ENCODE results near the gene EHF. TPM values are rescaled to one million over a fixed set of nuclear protein-coding genes. Genes with fewer than 3 reads are reported as not detected.

Gene EHF
- total and polyA plus RNA-seq, 2 of the 13 experiments (the other 11 are each of a cell fraction or from before 2014, with no cell fraction given): 0.04 to 0.46 TPM

DNA sequence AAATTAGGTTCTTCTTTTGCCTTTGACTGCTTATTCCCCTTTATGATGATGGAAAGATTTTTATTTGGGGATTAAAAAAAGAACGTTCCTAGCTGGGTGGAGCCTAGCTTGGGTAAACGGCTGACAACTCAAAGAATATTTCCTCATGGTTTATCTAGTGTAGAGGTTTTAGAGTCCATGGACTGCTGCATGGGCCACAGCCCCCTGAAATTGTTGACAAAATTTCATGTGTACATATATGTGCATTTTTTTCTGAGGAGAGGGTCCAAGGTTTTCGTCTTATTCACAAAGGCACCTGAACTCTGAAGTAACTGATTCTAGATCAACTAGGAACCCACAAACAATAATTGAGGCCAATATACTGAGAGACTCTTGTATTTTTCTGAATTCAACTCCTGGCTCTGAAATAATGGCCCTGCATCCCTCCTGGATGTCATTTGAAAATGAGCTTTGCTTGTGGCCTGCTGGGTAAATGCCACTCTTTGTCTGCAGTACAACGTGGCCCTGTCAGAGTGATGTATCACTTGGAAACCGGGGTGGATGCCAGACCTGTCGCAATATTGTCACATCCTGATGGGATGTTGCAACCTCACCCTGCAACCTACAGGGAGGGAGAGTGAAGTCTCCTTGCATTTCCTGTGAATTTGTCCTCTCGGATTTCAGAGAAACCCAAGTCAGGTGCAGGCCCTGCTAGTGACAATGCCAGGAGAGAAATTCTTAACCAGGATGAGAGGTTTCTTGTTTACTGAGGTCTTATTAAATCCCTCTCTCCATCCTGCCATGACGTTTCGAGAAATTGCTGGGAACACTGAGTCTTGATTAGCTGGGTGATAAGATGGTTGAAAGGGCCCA is 33.8 kb downstream of the EHF start (continued):
- TF ChIP-seq, protein P1, sequence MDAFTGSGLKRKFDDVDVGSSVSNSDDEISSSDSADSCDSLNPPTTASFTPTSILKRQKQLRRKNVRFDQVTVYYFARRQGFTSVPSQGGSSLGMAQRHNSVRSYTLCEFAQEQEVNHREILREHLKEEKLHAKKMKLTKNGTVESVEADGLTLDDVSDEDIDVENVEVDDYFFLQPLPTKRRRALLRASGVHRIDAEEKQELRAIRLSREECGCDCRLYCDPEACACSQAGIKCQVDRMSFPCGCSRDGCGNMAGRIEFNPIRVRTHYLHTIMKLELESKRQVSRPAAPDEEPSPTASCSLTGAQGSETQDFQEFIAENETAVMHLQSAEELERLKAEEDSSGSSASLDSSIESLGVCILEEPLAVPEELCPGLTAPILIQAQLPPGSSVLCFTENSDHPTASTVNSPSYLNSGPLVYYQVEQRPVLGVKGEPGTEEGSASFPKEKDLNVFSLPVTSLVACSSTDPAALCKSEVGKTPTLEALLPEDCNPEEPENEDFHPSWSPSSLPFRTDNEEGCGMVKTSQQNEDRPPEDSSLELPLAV (CRISPR knock-in tag; conservative IDR thresholded peaks at IDR 0.05; ENCODE audit: low read depth): no peak
- TF ChIP-seq PHF21A (CRISPR knock-in tag; IDR thresholded peaks at IDR 0.05): peak; percentile 84
- TF ChIP-seq, protein P2, sequence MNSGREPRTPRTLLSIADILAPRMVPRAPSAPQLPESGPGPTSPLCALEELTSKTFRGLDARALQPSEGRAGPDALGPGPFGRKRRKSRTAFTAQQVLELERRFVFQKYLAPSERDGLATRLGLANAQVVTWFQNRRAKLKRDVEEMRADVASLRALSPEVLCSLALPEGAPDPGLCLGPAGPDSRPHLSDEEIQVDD (CRISPR knock-in tag; IDR thresholded peaks at IDR 0.05; ENCODE audit: borderline replicate concordance): no peak
- TF ChIP-seq, protein P3, sequence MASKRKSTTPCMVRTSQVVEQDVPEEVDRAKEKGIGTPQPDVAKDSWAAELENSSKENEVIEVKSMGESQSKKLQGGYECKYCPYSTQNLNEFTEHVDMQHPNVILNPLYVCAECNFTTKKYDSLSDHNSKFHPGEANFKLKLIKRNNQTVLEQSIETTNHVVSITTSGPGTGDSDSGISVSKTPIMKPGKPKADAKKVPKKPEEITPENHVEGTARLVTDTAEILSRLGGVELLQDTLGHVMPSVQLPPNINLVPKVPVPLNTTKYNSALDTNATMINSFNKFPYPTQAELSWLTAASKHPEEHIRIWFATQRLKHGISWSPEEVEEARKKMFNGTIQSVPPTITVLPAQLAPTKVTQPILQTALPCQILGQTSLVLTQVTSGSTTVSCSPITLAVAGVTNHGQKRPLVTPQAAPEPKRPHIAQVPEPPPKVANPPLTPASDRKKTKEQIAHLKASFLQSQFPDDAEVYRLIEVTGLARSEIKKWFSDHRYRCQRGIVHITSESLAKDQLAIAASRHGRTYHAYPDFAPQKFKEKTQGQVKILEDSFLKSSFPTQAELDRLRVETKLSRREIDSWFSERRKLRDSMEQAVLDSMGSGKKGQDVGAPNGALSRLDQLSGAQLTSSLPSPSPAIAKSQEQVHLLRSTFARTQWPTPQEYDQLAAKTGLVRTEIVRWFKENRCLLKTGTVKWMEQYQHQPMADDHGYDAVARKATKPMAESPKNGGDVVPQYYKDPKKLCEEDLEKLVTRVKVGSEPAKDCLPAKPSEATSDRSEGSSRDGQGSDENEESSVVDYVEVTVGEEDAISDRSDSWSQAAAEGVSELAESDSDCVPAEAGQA (IDR thresholded peaks at IDR 0.05; ENCODE audit: low read depth): 0 out of 2 replicates have a peak, but pooled peaks have one; percentile 62
- TF ChIP-seq, protein P3 (CRISPR knock-in tag; IDR thresholded peaks at IDR 0.05; ENCODE audit: borderline replicate concordance): no peak; the same call in 1 of the 2 replicates
- TF ChIP-seq ZMYM4 (CRISPR knock-in tag; IDR thresholded peaks at IDR 0.05): peak; percentile 91
- TF ChIP-seq, protein P4, sequence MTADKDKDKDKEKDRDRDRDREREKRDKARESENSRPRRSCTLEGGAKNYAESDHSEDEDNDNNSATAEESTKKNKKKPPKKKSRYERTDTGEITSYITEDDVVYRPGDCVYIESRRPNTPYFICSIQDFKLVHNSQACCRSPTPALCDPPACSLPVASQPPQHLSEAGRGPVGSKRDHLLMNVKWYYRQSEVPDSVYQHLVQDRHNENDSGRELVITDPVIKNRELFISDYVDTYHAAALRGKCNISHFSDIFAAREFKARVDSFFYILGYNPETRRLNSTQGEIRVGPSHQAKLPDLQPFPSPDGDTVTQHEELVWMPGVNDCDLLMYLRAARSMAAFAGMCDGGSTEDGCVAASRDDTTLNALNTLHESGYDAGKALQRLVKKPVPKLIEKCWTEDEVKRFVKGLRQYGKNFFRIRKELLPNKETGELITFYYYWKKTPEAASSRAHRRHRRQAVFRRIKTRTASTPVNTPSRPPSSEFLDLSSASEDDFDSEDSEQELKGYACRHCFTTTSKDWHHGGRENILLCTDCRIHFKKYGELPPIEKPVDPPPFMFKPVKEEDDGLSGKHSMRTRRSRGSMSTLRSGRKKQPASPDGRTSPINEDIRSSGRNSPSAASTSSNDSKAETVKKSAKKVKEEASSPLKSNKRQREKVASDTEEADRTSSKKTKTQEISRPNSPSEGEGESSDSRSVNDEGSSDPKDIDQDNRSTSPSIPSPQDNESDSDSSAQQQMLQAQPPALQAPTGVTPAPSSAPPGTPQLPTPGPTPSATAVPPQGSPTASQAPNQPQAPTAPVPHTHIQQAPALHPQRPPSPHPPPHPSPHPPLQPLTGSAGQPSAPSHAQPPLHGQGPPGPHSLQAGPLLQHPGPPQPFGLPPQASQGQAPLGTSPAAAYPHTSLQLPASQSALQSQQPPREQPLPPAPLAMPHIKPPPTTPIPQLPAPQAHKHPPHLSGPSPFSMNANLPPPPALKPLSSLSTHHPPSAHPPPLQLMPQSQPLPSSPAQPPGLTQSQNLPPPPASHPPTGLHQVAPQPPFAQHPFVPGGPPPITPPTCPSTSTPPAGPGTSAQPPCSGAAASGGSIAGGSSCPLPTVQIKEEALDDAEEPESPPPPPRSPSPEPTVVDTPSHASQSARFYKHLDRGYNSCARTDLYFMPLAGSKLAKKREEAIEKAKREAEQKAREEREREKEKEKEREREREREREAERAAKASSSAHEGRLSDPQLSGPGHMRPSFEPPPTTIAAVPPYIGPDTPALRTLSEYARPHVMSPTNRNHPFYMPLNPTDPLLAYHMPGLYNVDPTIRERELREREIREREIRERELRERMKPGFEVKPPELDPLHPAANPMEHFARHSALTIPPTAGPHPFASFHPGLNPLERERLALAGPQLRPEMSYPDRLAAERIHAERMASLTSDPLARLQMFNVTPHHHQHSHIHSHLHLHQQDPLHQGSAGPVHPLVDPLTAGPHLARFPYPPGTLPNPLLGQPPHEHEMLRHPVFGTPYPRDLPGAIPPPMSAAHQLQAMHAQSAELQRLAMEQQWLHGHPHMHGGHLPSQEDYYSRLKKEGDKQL (CRISPR knock-in tag; IDR thresholded peaks at IDR 0.05; ENCODE audit: low read depth): peak; percentile 89
- peak; percentile 84; the same call in 1 of the 2 replicates for TF ChIP-seq SALL2 (CRISPR knock-in tag; IDR thresholded peaks at IDR 0.05)
- no peak for TF ChIP-seq SUZ12 (IDR thresholded peaks at IDR 0.05; ENCODE audit: low read depth, low read length)
- TF ChIP-seq, protein P5, sequence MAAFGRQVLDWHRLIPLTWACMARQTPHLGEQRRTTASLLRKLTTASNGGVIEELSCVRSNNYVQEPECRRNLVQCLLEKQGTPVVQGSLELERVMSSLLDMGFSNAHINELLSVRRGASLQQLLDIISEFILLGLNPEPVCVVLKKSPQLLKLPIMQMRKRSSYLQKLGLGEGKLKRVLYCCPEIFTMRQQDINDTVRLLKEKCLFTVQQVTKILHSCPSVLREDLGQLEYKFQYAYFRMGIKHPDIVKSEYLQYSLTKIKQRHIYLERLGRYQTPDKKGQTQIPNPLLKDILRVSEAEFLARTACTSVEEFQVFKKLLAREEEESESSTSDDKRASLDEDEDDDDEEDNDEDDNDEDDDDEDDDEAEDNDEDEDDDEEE (CRISPR knock-in tag; IDR thresholded peaks at IDR 0.05): no peak
- TF ChIP-seq ZNF546 (CRISPR knock-in tag; conservative IDR thresholded peaks at IDR 0.05): no peak
- TF ChIP-seq HMG20B (CRISPR knock-in tag; conservative IDR thresholded peaks at IDR 0.05): peak; percentile 92; the same call in 1 of the 2 replicates
- no peak for TF ChIP-seq SMARCE1 (IDR thresholded peaks at IDR 0.05; ENCODE audit: borderline replicate concordance)
- TF ChIP-seq ZNF879 (CRISPR knock-in tag; IDR thresholded peaks at IDR 0.05): no peak

All from HepG2 (cell line).